Measurements from ENCODE around the gene DEDD2. TPM values are rescaled to one million over a fixed set of nuclear protein-coding genes. Genes with fewer than 3 reads are reported as not detected.

The DEDD2 gene
- total RNA-seq, 1 experiment from 2014 or later: 32.7 TPM

- TF ChIP-seq FOSL1 (IDR thresholded peaks at IDR 0.05; ENCODE audit: low read depth) (no peak), POLR2AphosphoS5 (IDR thresholded peaks at IDR 0.05; ENCODE audit: low read depth, low read length) (no peak), YY1 (IDR thresholded peaks at IDR 0.05; ENCODE audit: extremely low read depth, insufficient replicate concordance, low read depth, low read length) (no peak)
These were observed 15.8 kb downstream of the DEDD2 start (continued) for GRCh38 chr19:42201489-42202289.

- CTCF ChIA-PET: no interaction called here
- H3K9ac ChIP-seq (ENCODE audit: low read length): no peak overlapping the region
These were observed 17.3 kb downstream of the DEDD2 start for GRCh38 chr19:42200116-42200715.

More at GRCh38 chr19:42200116-42200715, 17.3 kb downstream of the DEDD2 start:
- ATAC-seq (no peak), DNase-seq (ENCODE audit: low read depth, low spot score) (no peak)
- no peaks in the 10 kb centered on the region for H3K27me3 ChIP-seq (ENCODE audit: insufficient read depth, low read length)
- no peaks in the 10 kb centered on the region for H3K9me3 ChIP-seq (ENCODE audit: control insufficient read depth in 1 of 2, insufficient read depth in 1 of 2, low read depth in 1 of 2, low read length in 2 of 2)
- ChIA-PET RAD21 (ENCODE audit: low non-redundant PET in 1 of 2, low total read pairs in 2 of 2, uncharacterized antibody in 2 of 2, unreplicated experiment in 2 of 2) (no interaction called here), POLR2A (no interaction called here)
- H3K4me2 ChIP-seq (ENCODE audit: low read length): no peak overlapping the region
- peak overlapping the region; percentile 15; the same call in 1 of the 2 replicates for H3K27ac ChIP-seq (ENCODE audit: low read depth, low read length)
- no TSS peak for BruUV-seq (replicated peaks)
- peaks cover 23 to 50% of the 10 kb centered on the region in 2 experiments for H3K36me3 ChIP-seq (ENCODE audit: control insufficient read depth in 1 of 2, insufficient read depth in 2 of 2, low read length in 2 of 2)
- intact Hi-C loops (cut with micrococcal nuclease): no loop called here
- H3K9me2 ChIP-seq (ENCODE audit: insufficient read depth): no peaks in the 10 kb centered on the region
- 0 out of 2 replicates have a peak, but pooled peaks cover 6% of the 10 kb centered on the region for H4K20me1 ChIP-seq (ENCODE audit: insufficient read depth)
- no peak overlapping the region for H2AFZ ChIP-seq (ENCODE audit: low read depth, low read length, poor library complexity, severe bottlenecking)
- H3K4me3 ChIP-seq (replicated peaks in 1 of 2; ENCODE audit: low read depth in 1 of 2, low read length in 2 of 2): no peak overlapping the region
- peaks cover 0 to 35% of the 10 kb centered on the region in 2 experiments; a peak in 2 of 4 replicates for H3K4me1 ChIP-seq (ENCODE audit: control insufficient read depth in 1 of 2, insufficient read depth in 2 of 2, low read length in 2 of 2)
- TF ChIP-seq CTCF (IDR thresholded peaks at IDR 0.05 in 2 of 3, conservative IDR thresholded peaks at IDR 0.05 in 1 of 3; ENCODE audit: borderline replicate concordance in 1 of 3, insufficient read depth in 1 of 3, low read depth in 2 of 3, low read length in 2 of 3): no peak
- no peak for TF ChIP-seq TCF7L2 (IDR thresholded peaks at IDR 0.05; ENCODE audit: borderline replicate concordance, extremely low read depth, insufficient read depth, insufficient read length)
- peaks cover 59% of the 10 kb centered on the region for H3K79me2 ChIP-seq (ENCODE audit: insufficient read depth, low read length)
